Measurements from ENCODE around the gene NFATC2.

The NFATC2 gene

GRCh38 chr20:51378171-51378928 lies 164.2 kb downstream of the NFATC2 start:
- POLR2A ChIA-PET = no interaction called here
- Histone ChIP-seq H3K4me3 (ENCODE audit: control insufficient read depth in 1 of 7, extremely low read depth in 1 of 7, insufficient read depth in 4 of 7, low read depth in 2 of 7, low read length in 6 of 7) (no peak overlapping the region), H3K27me3 (replicated peaks in 2 of 5; ENCODE audit: control insufficient read depth in 4 of 5, insufficient read depth in 5 of 5, low read length in 4 of 5) (no peaks in the 10 kb centered on the region), H3K4me1 (ENCODE audit: control extremely low read depth in 1 of 4, control insufficient read depth in 4 of 4, insufficient read depth in 4 of 4, low read length in 3 of 4) (peaks cover 0 to 23% (median 17%) of the 10 kb centered on the region in 4 experiments), H3K36me3 (ENCODE audit: control insufficient read depth in 4 of 4, insufficient read depth in 4 of 4, low read length in 3 of 4) (peaks cover 0 to 2% (median 0%) of the 10 kb centered on the region in 4 experiments), H3K27ac (ENCODE audit: insufficient read depth in 1 of 2, low read depth in 1 of 2, low read length in 2 of 2, poor library complexity in 1 of 2, severe bottlenecking in 2 of 2) (no peak overlapping the region), H3K9me3 (ENCODE audit: control extremely low read depth in 1 of 5, control insufficient read depth in 4 of 5, insufficient read depth in 2 of 5, low read depth in 1 of 5, low read length in 4 of 5) (no peaks in the 10 kb centered on the region)
- DNase-seq = no peak
- WGBS (ENCODE audit: insufficient coverage) = 99% methylated on average over 14 of the region's 19 CpGs
- CTCF ChIA-PET = interaction anchor here (1.0 to 1.8 kb wide), 3 partner anchors 216 to 245 kb away, joined by 3 to 5 read pairs (median 4); no protein-coding TSS in a partner anchor

DNA sequence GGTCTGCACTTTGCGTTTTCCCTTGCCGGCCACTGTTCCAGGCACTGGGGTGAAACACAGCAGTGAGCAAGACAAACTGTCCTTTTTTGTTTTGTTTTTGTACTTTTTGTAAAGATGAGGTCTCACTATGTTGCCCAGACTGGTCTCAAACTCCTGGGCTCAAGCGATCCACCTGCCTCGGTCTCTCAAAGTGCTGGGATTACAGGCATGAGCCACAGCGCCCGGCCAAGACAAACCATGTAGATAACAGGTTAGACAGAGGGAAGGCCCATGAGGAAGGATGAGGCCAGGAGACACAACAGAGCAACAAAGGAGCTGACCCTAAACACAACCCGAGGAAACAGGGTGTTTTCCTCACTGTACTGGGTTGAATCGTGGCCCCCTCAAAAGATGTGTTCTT lies 165.4 kb downstream of the NFATC2 start:
- Histone ChIP-seq H3K36me3 (ENCODE audit: control insufficient read depth in 4 of 4, insufficient read depth in 4 of 4, low read length in 3 of 4) (peaks cover 0 to 2% (median 0%) of the 10 kb centered on the region in 4 experiments), H3K27me3 (replicated peaks in 2 of 5; ENCODE audit: control insufficient read depth in 4 of 5, insufficient read depth in 5 of 5, low read length in 4 of 5) (no peaks in the 10 kb centered on the region), H3K4me3 (ENCODE audit: control insufficient read depth in 1 of 7, extremely low read depth in 1 of 7, insufficient read depth in 4 of 7, low read depth in 2 of 7, low read length in 6 of 7) (no peak overlapping the region), H3K4me1 (ENCODE audit: control extremely low read depth in 1 of 4, control insufficient read depth in 4 of 4, insufficient read depth in 4 of 4, low read length in 3 of 4) (peaks cover 0 to 31% (median 20%) of the 10 kb centered on the region in 4 experiments), H3K27ac (ENCODE audit: insufficient read depth in 1 of 2, low read depth in 1 of 2, low read length in 2 of 2, poor library complexity in 1 of 2, severe bottlenecking in 2 of 2) (no peak overlapping the region), H3K9me3 (ENCODE audit: control extremely low read depth in 1 of 5, control insufficient read depth in 4 of 5, insufficient read depth in 2 of 5, low read depth in 1 of 5, low read length in 4 of 5) (no peaks in the 10 kb centered on the region)
- no peak for DNase-seq
- ChIA-PET POLR2A (no interaction called here), CTCF (interaction anchor here (1.3 kb wide), 1 partner anchor 218 kb away, joined by 4 read pairs; no protein-coding TSS in a partner anchor)
- 92% methylated on average over 8 of the region's 8 CpGs for WGBS (ENCODE audit: insufficient coverage)

GRCh38 chr20:51376111-51376510 lies 166.4 kb downstream of the NFATC2 start:
- CTCF ChIA-PET = interaction anchor here (1.4 kb wide), 1 partner anchor 9 kb away, joined by 3 read pairs; no protein-coding TSS in a partner anchor
- H3K4me3 ChIP-seq (ENCODE audit: control insufficient read depth in 1 of 7, extremely low read depth in 1 of 7, insufficient read depth in 4 of 7, low read depth in 2 of 7, low read length in 6 of 7) = no peak overlapping the region
- peaks cover 0 to 2% (median 0%) of the 10 kb centered on the region in 4 experiments for H3K36me3 ChIP-seq (ENCODE audit: control insufficient read depth in 4 of 4, insufficient read depth in 4 of 4, low read length in 3 of 4)
- H3K4me1 ChIP-seq (ENCODE audit: control extremely low read depth in 1 of 4, control insufficient read depth in 4 of 4, insufficient read depth in 4 of 4, low read length in 3 of 4) = peaks cover 0 to 31% (median 20%) of the 10 kb centered on the region in 4 experiments
- DNase-seq = peak; percentile 16 to 85 (median 61)
- no peaks in the 10 kb centered on the region for H3K9me3 ChIP-seq (ENCODE audit: control extremely low read depth in 1 of 5, control insufficient read depth in 4 of 5, insufficient read depth in 2 of 5, low read depth in 1 of 5, low read length in 4 of 5)
- POLR2A ChIA-PET = no interaction called here
- no peak overlapping the region for H3K27ac ChIP-seq (ENCODE audit: insufficient read depth in 1 of 2, low read depth in 1 of 2, low read length in 2 of 2, poor library complexity in 1 of 2, severe bottlenecking in 2 of 2)
- 8% methylated on average over 2 of the region's 4 CpGs for WGBS (ENCODE audit: insufficient coverage)
- H3K27me3 ChIP-seq (replicated peaks in 2 of 5; ENCODE audit: control insufficient read depth in 4 of 5, insufficient read depth in 5 of 5, low read length in 4 of 5) = no peaks in the 10 kb centered on the region

DNA sequence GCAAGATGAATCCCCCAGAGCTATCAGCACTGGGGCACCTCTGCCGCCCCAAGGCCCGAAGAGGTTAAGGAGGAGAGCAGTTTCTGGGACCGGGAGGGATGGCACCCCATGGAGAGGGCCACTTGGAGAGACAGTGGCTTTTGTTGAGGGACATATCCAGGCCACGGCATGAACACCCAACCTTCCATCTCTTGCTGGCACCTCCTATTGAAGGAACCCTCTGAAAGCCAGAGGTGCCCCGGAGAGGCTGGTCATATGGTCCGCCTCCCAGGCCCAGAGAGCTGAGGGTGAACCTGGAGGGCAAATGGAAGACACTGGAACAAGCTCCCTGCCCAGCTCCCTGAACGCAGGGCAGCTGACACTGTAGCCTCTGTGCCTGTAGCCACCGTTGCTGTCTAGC lies 167.0 kb downstream of the NFATC2 start:
- ChIA-PET CTCF (interaction anchor here (1.4 kb wide), 1 partner anchor 8 kb away, joined by 3 read pairs; no protein-coding TSS in a partner anchor), POLR2A (no interaction called here)
- Histone ChIP-seq H3K27ac (ENCODE audit: insufficient read depth in 1 of 2, low read depth in 1 of 2, low read length in 2 of 2, poor library complexity in 1 of 2, severe bottlenecking in 2 of 2) (no peak overlapping the region), H3K4me3 (ENCODE audit: control insufficient read depth in 1 of 7, extremely low read depth in 1 of 7, insufficient read depth in 4 of 7, low read depth in 2 of 7, low read length in 6 of 7) (no peak overlapping the region), H3K36me3 (ENCODE audit: control insufficient read depth in 4 of 4, insufficient read depth in 4 of 4, low read length in 3 of 4) (peaks cover 0 to 2% (median 0%) of the 10 kb centered on the region in 4 experiments), H3K27me3 (replicated peaks in 2 of 5; ENCODE audit: control insufficient read depth in 4 of 5, insufficient read depth in 5 of 5, low read length in 4 of 5) (no peaks in the 10 kb centered on the region), H3K9me3 (ENCODE audit: control extremely low read depth in 1 of 5, control insufficient read depth in 4 of 5, insufficient read depth in 2 of 5, low read depth in 1 of 5, low read length in 4 of 5) (no peaks in the 10 kb centered on the region), H3K4me1 (ENCODE audit: control extremely low read depth in 1 of 4, control insufficient read depth in 4 of 4, insufficient read depth in 4 of 4, low read length in 3 of 4) (peaks cover 0 to 31% (median 20%) of the 10 kb centered on the region in 4 experiments)
- no peak for DNase-seq
- 72% methylated on average over 8 of the region's 8 CpGs for WGBS (ENCODE audit: insufficient coverage)

GRCh38 chr20:51374961-51375360 lies 167.6 kb downstream of the NFATC2 start:
- no peak for DNase-seq
- WGBS (ENCODE audit: insufficient coverage) = 98% methylated on average over 7 of the region's 9 CpGs
- Histone ChIP-seq H3K27me3 (replicated peaks in 2 of 5; ENCODE audit: control insufficient read depth in 4 of 5, insufficient read depth in 5 of 5, low read length in 4 of 5) (no peaks in the 10 kb centered on the region), H3K4me1 (ENCODE audit: control extremely low read depth in 1 of 4, control insufficient read depth in 4 of 4, insufficient read depth in 4 of 4, low read length in 3 of 4) (peaks cover 0 to 31% (median 20%) of the 10 kb centered on the region in 4 experiments), H3K4me3 (ENCODE audit: control insufficient read depth in 1 of 7, extremely low read depth in 1 of 7, insufficient read depth in 4 of 7, low read depth in 2 of 7, low read length in 6 of 7) (no peak overlapping the region), H3K27ac (ENCODE audit: insufficient read depth in 1 of 2, low read depth in 1 of 2, low read length in 2 of 2, poor library complexity in 1 of 2, severe bottlenecking in 2 of 2) (peak overlapping the region in 1 of 2 experiments; percentile 69), H3K36me3 (ENCODE audit: control insufficient read depth in 4 of 4, insufficient read depth in 4 of 4, low read length in 3 of 4) (peaks cover 0 to 2% (median 0%) of the 10 kb centered on the region in 4 experiments), H3K9me3 (ENCODE audit: control extremely low read depth in 1 of 5, control insufficient read depth in 4 of 5, insufficient read depth in 2 of 5, low read depth in 1 of 5, low read length in 4 of 5) (no peaks in the 10 kb centered on the region)
- POLR2A ChIA-PET = no interaction called here
- CTCF ChIA-PET = interaction anchor here (1.1 to 1.4 kb wide), 3 partner anchors 8 to 249 kb away, joined by 3 to 4 read pairs (median 3); no protein-coding TSS in a partner anchor

GRCh38 chr20:51374456-51374830 lies 168.1 kb downstream of the NFATC2 start:
- Histone ChIP-seq H3K27ac (ENCODE audit: insufficient read depth in 1 of 2, low read depth in 1 of 2, low read length in 2 of 2, poor library complexity in 1 of 2, severe bottlenecking in 2 of 2) (peak overlapping the region in 1 of 2 experiments; percentile 69), H3K36me3 (ENCODE audit: control insufficient read depth in 4 of 4, insufficient read depth in 4 of 4, low read length in 3 of 4) (peaks cover 0 to under 1% (median 0%) of the 10 kb centered on the region in 4 experiments), H3K4me3 (ENCODE audit: control insufficient read depth in 1 of 7, extremely low read depth in 1 of 7, insufficient read depth in 4 of 7, low read depth in 2 of 7, low read length in 6 of 7) (no peak overlapping the region), H3K27me3 (replicated peaks in 2 of 5; ENCODE audit: control insufficient read depth in 4 of 5, insufficient read depth in 5 of 5, low read length in 4 of 5) (no peaks in the 10 kb centered on the region), H3K9me3 (ENCODE audit: control extremely low read depth in 1 of 5, control insufficient read depth in 4 of 5, insufficient read depth in 2 of 5, low read depth in 1 of 5, low read length in 4 of 5) (no peaks in the 10 kb centered on the region), H3K4me1 (ENCODE audit: control extremely low read depth in 1 of 4, control insufficient read depth in 4 of 4, insufficient read depth in 4 of 4, low read length in 3 of 4) (peaks cover 0 to 31% (median 20%) of the 10 kb centered on the region in 4 experiments)
- CTCF ChIA-PET = interaction anchor here (1.1 to 1.2 kb wide), 2 partner anchors 11 to 250 kb away, joined by 3 to 4 read pairs; no protein-coding TSS in a partner anchor
- POLR2A ChIA-PET = no interaction called here
- WGBS (ENCODE audit: insufficient coverage) = 80% methylated on average over 3 of the region's 4 CpGs
- peak in 1 of 3 donors; percentile 13 for DNase-seq

All from common myeloid progenitor, CD34-positive (primary cell).